ENCODE results near the gene WSCD2. TPM values are rescaled to one million over a fixed set of nuclear protein-coding genes. Genes with fewer than 3 reads are reported as not detected.

Gene WSCD2
- total and polyA plus RNA-seq, 2 donors (not counting 3 experiments of a cell fraction or from before 2014, with no cell fraction given), result not detected

DNA sequence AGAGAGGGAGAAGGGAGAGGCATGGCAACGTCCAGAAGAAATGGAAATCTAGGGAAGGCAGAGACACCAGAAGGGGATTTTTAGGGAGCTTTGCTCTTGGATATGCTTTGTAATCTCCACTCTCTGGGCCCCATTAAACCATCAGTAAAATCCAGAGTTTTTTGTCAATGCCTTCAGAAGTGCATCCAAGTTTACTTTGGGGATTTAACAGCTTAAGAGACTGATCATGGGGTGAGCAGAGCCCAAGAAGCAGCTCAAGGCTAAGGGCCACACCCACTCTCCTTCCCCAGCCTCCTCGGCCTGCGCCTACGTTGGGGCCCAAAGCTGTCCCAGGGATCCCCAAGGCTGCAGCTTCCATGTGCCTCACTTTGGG is 37.4 kb upstream of the WSCD2 start:
- H3K4me1 ChIP-seq (ENCODE audit: control insufficient read depth, extremely low read depth, insufficient read depth, low read length), result no peaks in the 10 kb centered on the region
- POLR2A ChIA-PET, result no interaction called here
- CTCF ChIA-PET, result no interaction called here
- no peaks in the 10 kb centered on the region for H3K79me2 ChIP-seq (ENCODE audit: control insufficient read depth, insufficient read depth, low read length)
- DNase-seq (ENCODE audit: low read depth, low spot score) (no peak), FAIRE-seq (no peak)
- dilution Hi-C loops (cut with MboI; ENCODE audit: extremely low pct_ligation_motif_present, low sequenced_read_pairs) (no loop called here), intact Hi-C loops (cut with micrococcal nuclease) (no loop called here)
- no peaks in the 10 kb centered on the region for H4K20me1 ChIP-seq (replicated peaks; ENCODE audit: control insufficient read depth, extremely low read depth, insufficient read depth, low read length)
- H3K4me2 ChIP-seq (ENCODE audit: insufficient read depth, low read length), result no peak overlapping the region
- BruUV-seq (replicated peaks), result no TSS peak
- H3K36me3 ChIP-seq (ENCODE audit: control insufficient read depth in 2 of 2, extremely low read depth in 1 of 2, insufficient read depth in 2 of 2, low read length in 2 of 2), result no peaks in the 10 kb centered on the region
- H3K27ac ChIP-seq (ENCODE audit: insufficient read depth, low read depth, low read length), result no peak overlapping the region
- TF ChIP-seq, protein P1, sequence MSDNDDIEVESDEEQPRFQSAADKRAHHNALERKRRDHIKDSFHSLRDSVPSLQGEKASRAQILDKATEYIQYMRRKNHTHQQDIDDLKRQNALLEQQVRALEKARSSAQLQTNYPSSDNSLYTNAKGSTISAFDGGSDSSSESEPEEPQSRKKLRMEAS (IDR thresholded peaks at IDR 0.05; ENCODE audit: insufficient read depth, insufficient read length), result no peak
- TF ChIP-seq CTCF (IDR thresholded peaks at IDR 0.05; ENCODE audit: extremely low read depth in 1 of 2, insufficient read depth in 1 of 2, low read depth in 1 of 2, low read length in 2 of 2), result no peak
- TF ChIP-seq GATA2 (IDR thresholded peaks at IDR 0.05; ENCODE audit: insufficient read depth, insufficient read length, low read depth, low read length), result no peak
- no peak for TF ChIP-seq EZH2 (IDR thresholded peaks at IDR 0.05; ENCODE audit: borderline replicate concordance, low read depth, low read length, severe bottlenecking)
- TF ChIP-seq POLR2AphosphoS5 (IDR thresholded peaks at IDR 0.05; ENCODE audit: insufficient read depth, low read depth, low read length), result no peak
- no peak for TF ChIP-seq MYC (IDR thresholded peaks at IDR 0.05; ENCODE audit: low read depth, low read length)
- no peak for TF ChIP-seq FOS (IDR thresholded peaks at IDR 0.05; ENCODE audit: borderline replicate concordance, insufficient read depth, low read length)
- no peaks in the 10 kb centered on the region for H3K9me1 ChIP-seq (replicated peaks; ENCODE audit: control insufficient read depth, extremely low read depth, insufficient read depth, low read length)
- H3K9me3 ChIP-seq (replicated peaks; ENCODE audit: control insufficient read depth, insufficient read depth, low read length), result no peaks in the 10 kb centered on the region
- H3K9ac ChIP-seq (replicated peaks; ENCODE audit: extremely low read depth, insufficient read depth, low read length), result no peak overlapping the region
- H2AFZ ChIP-seq (ENCODE audit: low read depth, low read length), result no peak overlapping the region
- H3K4me3 ChIP-seq (replicated peaks in 1 of 3; ENCODE audit: insufficient read depth in 1 of 3, low read depth in 1 of 3, low read length in 3 of 3), result no peak overlapping the region
- no peaks in the 10 kb centered on the region for H3K27me3 ChIP-seq (ENCODE audit: control insufficient read depth in 2 of 2, insufficient read depth in 2 of 2, low read length in 2 of 2)
